GM21576 (cell line): Measurements from ENCODE around the gene SLC25A29.
"Not testable (repeated sequence)": the region's sequence is repeated elsewhere in the genome, so short reads cannot be mapped to it uniquely, and the experiment has no call there.

Source experiments
- ATAC-seq: cut with Tn5 transposase; IDR thresholded peaks from one replicate; pipeline ENCODE4 v1.9.1; 2021; ENCODE audit warnings: mild to moderate bottlenecking, moderate library complexity; ENCODE audit not compliant: unreplicated experiment

Gene SLC25A29

GRCh38 chr14:100313464-100314230, 7.4 kb upstream of the SLC25A29 start:
- ATAC-seq = no peak

DNA sequence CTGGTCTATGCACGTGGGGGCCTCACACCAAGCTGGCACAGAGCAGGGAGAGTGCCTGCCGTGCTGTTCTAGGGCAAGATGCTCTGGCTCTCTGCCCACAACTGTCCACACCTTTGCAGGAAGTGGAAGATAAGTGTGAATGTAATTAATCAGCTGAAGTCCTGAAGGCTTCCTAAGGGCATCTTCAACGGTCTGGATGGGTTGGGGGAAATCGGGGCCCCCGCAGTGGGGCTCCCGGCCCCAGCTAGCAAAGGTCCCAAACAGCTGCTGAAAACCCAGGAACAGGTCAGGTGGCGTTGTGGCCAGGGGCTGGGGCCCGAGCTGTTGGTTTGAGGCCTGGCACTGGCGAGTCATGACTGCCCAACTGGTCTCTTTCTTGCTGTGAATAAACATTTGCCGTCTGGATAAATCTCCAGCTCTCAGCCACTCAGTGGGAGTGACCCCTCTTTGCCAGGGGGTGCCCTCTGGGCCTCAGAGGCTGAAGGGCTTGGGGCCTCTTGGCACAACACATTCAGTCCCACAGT, 6.7 kb upstream of the SLC25A29 start:
- ATAC-seq = no peak

- ATAC-seq = not testable (repeated sequence)
Measured at GRCh38 chr14:100312110-100312876, 6.0 kb upstream of the SLC25A29 start.

- ATAC-seq = no peak
Measured at GRCh38 chr14:100309028-100309737, 2.9 kb upstream of the SLC25A29 start.

DNA sequence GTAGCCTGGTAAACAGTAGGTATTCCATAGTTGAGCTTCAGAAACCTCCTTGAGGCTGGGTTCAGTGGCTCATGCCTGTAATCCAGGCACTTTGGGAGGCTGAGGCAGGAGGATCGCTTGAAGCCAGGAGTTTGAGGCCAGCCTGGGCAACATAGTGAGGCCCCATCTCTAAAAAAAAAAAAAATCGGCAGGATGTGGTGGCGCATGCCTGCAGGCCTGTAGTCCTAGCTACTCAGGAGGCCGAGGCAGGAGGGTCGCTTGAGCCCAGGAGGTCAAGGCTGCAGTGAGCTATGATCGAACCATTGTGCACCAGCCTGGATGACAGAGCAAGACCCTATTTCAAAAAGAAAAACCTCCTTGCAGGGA, 2.2 kb upstream of the SLC25A29 start:
- ATAC-seq = not testable (repeated sequence)

DNA sequence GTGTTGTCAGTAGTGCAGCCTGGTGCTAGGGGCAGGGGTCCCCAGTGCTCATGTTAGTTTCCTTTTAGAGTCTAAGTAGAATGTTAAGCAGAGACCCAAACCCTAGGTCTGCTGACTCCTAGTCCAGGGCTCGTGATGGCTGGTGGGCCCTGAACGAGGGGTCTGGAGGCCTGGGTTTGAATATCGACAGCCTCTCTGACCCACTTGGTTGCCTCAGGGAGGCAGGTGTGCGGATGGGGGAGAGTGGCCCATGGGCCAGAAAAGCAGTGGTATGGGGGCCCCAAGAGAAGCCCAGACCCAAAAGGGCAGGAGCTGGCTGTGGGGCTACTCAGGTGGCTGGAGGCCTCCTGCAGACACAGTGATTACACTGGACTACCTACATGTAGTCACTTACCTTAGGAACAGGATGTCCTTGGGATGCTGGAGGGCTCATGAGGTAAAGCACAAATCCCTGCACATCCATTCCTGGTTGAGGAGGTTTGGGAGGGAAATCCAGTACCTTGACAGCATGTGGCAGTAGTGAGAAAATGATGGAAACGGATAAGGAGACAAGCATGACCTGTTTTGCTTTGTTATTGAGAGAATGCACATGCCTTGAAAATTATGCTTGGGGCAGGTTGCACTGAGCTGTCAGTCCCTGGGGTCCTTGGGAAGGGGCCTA, 1.7 kb upstream of the SLC25A29 start:
- no peak for ATAC-seq

DNA sequence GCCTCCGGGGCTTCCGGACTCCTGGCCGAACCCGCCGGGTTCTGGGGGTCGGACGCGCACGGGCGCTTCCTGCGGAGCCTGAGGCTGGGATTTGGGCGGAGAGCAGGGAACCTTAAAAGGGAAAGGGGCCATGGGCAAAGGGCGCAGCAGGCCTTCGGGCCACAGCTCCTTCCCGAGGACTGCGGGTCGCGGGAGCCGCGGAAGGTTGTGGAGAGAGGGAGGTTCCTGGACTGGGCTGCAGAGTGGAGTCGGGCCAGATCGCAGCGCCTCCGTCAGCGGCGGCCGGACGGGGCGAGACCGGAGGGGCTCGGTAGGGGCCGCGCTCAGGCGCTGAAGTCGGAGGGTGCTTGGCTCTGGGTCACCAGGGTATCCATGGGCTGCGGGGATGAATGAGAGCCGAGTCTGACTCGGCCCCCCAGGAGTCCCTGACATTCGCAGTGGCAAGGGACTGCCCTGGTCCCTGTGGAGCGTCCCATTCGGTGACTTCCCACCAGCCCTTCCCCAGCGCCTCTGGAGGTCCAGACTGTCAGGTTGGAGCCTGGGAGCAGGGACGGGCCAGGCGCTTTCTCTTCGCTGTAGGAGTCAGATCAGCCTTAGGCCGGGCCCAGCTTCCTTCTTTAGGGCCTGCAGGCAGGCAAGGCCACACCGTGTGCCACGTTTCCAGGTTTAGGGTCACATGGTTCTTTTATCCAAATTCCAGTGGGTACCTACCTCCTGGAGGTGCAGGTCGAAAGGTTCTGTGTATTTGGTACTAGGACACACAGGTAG, 938 bp upstream of the SLC25A29 start:
- ATAC-seq = peak; percentile 12

GRCh38 chr14:100305324-100306100, 732 bp downstream of the SLC25A29 start:
- ATAC-seq = no peak

DNA sequence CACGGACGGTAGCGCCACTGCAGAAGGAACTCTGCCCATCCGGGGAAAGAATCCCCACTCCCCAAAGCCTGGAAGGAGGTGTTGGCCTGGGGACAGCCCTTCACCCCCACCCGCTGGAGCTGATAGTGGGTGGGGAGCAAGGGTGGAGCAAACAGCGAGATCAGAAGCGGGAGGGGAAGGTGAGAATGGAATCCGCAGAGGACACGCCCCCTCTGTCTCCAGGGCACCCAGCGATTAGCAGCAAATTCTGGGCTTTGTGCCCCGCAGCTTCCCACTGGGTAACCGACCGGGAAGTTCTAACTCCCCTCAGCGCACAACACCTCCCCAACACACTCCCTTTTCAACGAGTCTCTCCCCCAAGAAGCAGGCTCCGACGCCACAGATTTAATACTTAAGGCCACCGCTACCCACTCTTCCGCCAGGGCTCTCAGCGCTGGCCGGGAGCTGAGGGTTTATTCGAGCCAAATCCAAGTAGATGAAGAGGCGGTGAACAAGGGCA, 1.4 kb downstream of the SLC25A29 start:
- no peak for ATAC-seq

DNA sequence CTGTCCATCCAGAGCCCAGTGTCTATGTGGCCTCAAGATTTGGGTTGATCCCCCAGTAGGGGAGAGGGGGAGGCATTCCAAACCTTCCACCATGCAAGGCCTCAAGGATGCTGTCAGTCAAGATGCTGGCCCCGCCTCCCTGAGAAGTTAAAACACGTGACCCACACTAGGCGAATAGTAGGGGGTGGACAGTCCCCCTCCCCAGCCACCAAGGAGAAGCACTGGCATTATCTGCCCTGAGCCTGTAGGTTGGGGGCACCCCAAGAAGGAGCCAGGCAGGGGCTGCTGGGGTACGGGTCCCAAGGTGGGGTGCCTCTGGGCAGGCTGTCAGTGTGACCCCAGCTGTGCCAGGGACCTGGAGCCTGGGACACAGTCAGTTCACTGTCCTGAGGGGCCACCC, 2.3 kb downstream of the SLC25A29 start:
- no peak for ATAC-seq

- ATAC-seq = no peak
Measured at GRCh38 chr14:100303179-100303578, 3.1 kb downstream of the SLC25A29 start.

DNA sequence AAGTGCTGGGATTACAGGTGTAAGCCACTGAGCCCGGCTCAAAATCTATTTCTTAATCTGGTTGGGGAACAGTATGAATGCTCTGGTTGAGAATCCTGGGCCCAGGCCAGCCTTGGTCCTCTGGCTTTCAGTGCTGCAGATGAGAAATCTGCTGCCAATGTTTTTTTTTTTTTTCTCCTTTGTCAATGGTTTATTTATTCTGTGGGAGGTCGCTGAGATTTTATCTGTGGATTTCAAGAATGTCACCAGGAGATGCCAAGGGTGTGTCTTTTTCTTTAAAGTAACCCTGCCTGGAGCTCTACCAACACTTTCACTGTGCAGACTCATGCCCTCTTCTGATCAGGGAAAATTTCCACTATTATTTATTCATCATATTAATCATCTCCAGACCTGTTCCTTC, 3.6 kb downstream of the SLC25A29 start:
- ATAC-seq = no peak

DNA sequence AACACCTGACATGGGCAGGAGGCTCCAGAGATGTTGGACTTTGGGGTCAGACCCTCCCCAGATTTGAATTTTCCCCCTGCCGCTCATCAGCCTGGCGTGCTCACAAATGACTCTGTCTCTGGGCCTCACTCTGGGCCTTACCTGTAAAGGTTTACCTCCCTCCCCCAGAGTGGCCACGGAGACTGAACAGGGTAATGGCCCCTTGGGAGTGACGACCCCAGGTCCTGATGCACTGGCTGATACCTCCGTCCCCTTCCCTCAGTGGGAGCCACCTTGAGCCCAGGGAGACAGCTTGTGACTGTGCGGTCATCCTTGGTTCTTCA, 7.0 kb downstream of the SLC25A29 start:
- no peak for ATAC-seq

GRCh38 chr14:100298551-100299237, 7.5 kb downstream of the SLC25A29 start:
- ATAC-seq = no peak

- ATAC-seq = peak; percentile 81
Measured at GRCh38 chr14:100297320-100298300, 8.6 kb downstream of the SLC25A29 start.

- not testable (repeated sequence) for ATAC-seq
Measured at GRCh38 chr14:100296729-100297128, 9.5 kb downstream of the SLC25A29 start.

DNA sequence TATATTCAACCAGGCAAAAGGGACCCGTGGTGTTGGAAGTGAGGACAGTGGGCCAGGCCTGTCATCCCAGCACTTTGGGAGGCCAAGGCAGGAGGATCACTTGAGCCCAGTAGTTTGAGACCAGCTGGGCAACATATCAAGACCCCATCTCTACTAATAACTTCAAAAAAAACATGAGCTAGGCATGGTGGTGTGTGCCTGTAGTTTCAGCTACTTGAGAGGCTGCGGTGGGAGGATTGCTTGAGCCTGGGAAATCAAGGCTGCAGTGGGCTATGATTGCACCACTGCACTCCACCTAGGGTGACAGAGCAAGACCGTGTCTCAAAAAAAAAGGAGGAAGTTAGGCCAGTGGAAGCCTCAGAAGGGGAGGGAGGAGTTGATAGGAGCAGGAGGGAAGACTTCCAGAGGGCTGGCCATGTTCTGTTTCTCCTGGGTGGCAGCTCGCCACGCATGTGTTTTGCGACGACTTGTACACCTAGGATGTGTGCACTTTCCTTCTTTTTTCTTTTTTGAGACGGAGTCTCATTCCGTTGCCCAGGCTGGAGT, 10.1 kb downstream of the SLC25A29 start:
- no peak for ATAC-seq
